ENCODE data around the gene BRF1. TPM values are rescaled to one million over a fixed set of nuclear protein-coding genes. Genes with fewer than 3 reads are reported as not detected.

The BRF1 gene
- total and polyA plus RNA-seq, 9 donors = 20.4 to 47.3 (median 37.1) TPM

GRCh38 chr14:105216490-105217247 is 84.1 kb downstream of the BRF1 start:
- TF ChIP-seq, protein P1, sequence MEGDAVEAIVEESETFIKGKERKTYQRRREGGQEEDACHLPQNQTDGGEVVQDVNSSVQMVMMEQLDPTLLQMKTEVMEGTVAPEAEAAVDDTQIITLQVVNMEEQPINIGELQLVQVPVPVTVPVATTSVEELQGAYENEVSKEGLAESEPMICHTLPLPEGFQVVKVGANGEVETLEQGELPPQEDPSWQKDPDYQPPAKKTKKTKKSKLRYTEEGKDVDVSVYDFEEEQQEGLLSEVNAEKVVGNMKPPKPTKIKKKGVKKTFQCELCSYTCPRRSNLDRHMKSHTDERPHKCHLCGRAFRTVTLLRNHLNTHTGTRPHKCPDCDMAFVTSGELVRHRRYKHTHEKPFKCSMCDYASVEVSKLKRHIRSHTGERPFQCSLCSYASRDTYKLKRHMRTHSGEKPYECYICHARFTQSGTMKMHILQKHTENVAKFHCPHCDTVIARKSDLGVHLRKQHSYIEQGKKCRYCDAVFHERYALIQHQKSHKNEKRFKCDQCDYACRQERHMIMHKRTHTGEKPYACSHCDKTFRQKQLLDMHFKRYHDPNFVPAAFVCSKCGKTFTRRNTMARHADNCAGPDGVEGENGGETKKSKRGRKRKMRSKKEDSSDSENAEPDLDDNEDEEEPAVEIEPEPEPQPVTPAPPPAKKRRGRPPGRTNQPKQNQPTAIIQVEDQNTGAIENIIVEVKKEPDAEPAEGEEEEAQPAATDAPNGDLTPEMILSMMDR (IDR thresholded peaks at IDR 0.05) = no peak
- TF ChIP-seq POLR2A (IDR thresholded peaks at IDR 0.05) = no peak
- no peak for TF ChIP-seq EP300 (IDR thresholded peaks at IDR 0.05)
- peaks cover 2% of the 10 kb centered on the region for H3K4me1 ChIP-seq (ENCODE audit: insufficient read depth)
- H3K9me3 ChIP-seq = no peaks in the 10 kb centered on the region
- H3K27ac ChIP-seq = no peak overlapping the region
- H3K27me3 ChIP-seq = no peaks in the 10 kb centered on the region
- H3K4me3 ChIP-seq = no peak overlapping the region
- intact Hi-C loops (cut with DNase I) = no loop called here
- WGBS, 3 donors = 36 to 71% (median 52%) methylated on average over 30 of the region's 30 CpGs
- DNase-seq = peak in 2 of 5 donors; percentile 35 to 57
- H3K36me3 ChIP-seq = no peaks in the 10 kb centered on the region

GRCh38 chr14:105215602-105216001 is 85.2 kb downstream of the BRF1 start:
- H3K27ac ChIP-seq = no peak overlapping the region
- no peaks in the 10 kb centered on the region for H3K36me3 ChIP-seq
- WGBS, 3 donors = 90 to 96% (median 91%) methylated on average over 3 of the region's 3 CpGs
- no peak for TF ChIP-seq POLR2A (IDR thresholded peaks at IDR 0.05)
- no peak for TF ChIP-seq EP300 (IDR thresholded peaks at IDR 0.05)
- TF ChIP-seq, protein P1 (IDR thresholded peaks at IDR 0.05) = no peak
- no peak overlapping the region for H3K4me3 ChIP-seq
- no peaks in the 10 kb centered on the region for H3K27me3 ChIP-seq
- intact Hi-C loops (cut with DNase I) = no loop called here
- no peaks in the 10 kb centered on the region for H3K9me3 ChIP-seq
- no peak for DNase-seq
- H3K4me1 ChIP-seq (ENCODE audit: insufficient read depth) = peaks cover 2% of the 10 kb centered on the region

DNA sequence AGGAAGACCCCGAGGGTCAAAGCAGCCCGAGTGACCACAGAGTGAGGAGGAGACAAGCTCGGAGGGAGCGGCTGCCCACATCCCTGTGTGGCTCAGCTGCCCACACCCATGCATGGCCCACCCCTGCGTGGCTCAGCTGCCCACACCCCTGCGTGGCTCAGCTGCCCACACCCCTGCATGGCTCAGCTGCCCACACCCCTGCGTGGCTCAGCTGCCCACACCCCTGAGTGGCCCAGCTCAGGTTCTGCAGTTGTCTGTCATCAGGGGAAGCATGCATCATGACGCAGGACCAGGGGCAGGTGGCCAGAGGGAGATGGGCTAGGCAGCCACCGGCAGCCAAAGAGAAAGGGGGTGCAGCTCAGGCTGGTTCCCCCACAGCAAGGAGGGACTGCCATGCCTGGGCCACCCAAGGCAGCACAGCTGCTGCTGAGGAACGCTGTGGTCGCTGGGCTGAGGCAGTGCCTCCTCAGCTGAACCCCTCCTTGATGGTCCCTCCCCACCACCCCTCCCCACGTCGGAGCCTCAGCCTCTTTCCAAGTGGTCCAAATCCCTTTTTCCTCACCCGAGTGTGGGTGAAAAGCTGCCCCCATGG is 86.4 kb downstream of the BRF1 start:
- H3K36me3 ChIP-seq = no peaks in the 10 kb centered on the region
- H3K4me1 ChIP-seq (ENCODE audit: insufficient read depth) = peaks cover 2% of the 10 kb centered on the region
- H3K27me3 ChIP-seq = no peaks in the 10 kb centered on the region
- WGBS, 3 donors = 85 to 88% (median 85%) methylated on average over 10 to 14 of the region's 14 CpGs
- intact Hi-C loops (cut with DNase I) = no loop called here
- no peak for DNase-seq
- no peak overlapping the region for H3K27ac ChIP-seq
- no peak for TF ChIP-seq EP300 (IDR thresholded peaks at IDR 0.05)
- TF ChIP-seq, protein P1 (IDR thresholded peaks at IDR 0.05) = no peak
- no peak for TF ChIP-seq POLR2A (IDR thresholded peaks at IDR 0.05)
- no peak overlapping the region for H3K4me3 ChIP-seq
- H3K9me3 ChIP-seq = no peaks in the 10 kb centered on the region

- intact Hi-C loops (cut with DNase I) = no loop called here
- Histone ChIP-seq H3K9me3 (no peaks in the 10 kb centered on the region), H3K27ac (no peak overlapping the region), H3K27me3 (no peaks in the 10 kb centered on the region), H3K4me1 (ENCODE audit: insufficient read depth) (peaks cover 2% of the 10 kb centered on the region), H3K4me3 (no peak overlapping the region), H3K36me3 (no peaks in the 10 kb centered on the region)
- WGBS, 3 donors = 90 to 92% (median 90%) methylated on average over 8 to 10 of the region's 10 CpGs
- TF ChIP-seq POLR2A (IDR thresholded peaks at IDR 0.05) (no peak), EP300 (IDR thresholded peaks at IDR 0.05) (no peak)
- TF ChIP-seq, protein P1 (IDR thresholded peaks at IDR 0.05) = no peak
- no peak for DNase-seq
Observed at GRCh38 chr14:105213361-105213760, 87.4 kb downstream of the BRF1 start.

Data from ovary (tissue), 9 donors.